NCI-H2227 (cell line): ENCODE measurements around the gene PINK1.

Experiments
- DNase-seq: peaks from one replicate; lab custom pipeline; 2025; ENCODE audit not compliant: unreplicated experiment; lab: John Stamatoyannopoulos, UW

The PINK1 gene

DNA sequence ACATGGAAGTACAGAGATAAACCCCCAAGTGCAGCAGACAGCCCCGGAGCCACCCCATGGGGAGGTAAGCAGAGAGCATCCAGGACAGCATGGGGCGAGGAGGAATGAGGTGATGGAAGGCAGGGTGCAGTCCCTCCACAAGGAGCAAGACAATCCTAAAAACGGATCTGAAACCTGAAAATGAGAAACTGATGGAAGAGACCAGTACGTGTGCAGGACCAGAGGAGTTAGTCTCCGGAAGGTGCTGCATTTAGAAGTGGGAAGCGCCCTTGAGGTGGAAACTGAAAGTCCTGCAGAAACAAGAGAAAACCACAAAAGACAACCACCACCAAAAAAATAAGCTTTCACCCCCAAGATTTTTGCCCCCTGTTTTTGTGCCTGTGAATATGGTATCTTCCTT lies 45.3 kb downstream of the PINK1 start:
- DNase-seq: no peak

DNA sequence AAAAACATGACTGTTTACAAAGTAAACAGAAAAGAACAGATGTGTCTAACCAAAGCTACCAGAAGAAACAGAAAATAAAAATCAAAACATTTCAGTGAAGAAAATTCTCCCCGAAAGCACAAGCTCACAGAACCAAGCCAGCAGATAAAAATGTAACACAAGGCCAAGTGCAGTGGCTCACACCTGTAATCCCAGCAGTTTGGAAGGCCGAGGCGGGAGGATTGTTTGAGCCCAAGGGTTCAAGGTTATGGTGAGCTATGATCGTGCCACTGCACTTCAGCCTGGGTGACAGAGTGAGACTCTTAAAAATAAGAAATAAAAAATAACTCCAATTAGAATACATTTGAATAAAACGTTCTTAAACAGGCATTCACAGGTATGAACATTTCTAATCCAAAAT lies 47.0 kb downstream of the PINK1 start:
- no peak for DNase-seq

DNA sequence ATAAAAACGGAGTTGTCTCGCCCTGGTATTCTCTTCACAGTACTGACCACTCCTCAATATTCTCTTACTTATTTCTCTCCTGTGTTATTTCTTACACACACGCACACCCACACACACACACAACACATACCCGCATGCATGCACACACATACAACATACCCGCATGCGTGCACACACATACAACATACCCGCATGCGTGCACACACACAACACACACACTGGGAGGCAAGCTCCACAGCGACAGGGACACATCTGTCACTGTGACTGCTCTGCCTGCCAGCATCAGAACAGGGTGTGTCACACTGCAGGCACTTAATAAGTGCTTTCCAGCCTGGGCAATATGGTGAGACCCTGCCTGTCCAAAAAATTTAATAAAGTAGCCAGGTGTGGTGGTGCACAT lies 48.7 kb downstream of the PINK1 start:
- no peak for DNase-seq

DNA sequence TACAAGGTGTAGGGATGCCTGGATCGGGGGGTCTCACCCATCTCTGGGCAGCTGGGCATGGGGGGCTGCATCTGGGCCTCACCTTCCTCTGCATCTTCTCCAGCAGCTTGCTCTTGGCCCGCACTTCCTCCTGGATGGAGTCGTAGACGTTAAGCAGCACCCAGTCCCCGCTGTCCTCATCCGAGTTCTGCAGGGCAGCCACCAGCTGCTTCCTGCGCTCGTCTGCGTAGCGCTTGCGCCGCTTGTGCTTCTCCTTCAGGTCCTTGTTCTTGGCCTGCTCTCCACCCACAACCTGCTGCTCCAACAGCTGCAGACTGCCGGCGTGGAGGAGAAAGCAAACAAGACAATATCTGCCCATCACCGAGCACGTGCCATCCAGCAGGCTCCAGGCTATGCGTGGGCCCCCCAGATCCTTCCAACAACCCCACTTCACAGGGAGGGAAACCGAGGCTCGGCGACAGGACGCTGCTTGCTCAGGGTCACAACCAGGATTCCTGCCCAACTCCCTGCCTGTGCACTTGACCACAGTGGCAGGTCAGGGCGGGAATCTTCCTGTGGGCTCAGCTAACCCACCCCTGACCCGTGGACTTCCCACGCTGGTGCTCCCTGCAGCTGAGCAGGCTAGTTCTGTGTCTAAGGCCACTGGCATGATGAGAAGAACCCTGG lies 49.4 kb downstream of the PINK1 start:
- no peak for DNase-seq

DNA sequence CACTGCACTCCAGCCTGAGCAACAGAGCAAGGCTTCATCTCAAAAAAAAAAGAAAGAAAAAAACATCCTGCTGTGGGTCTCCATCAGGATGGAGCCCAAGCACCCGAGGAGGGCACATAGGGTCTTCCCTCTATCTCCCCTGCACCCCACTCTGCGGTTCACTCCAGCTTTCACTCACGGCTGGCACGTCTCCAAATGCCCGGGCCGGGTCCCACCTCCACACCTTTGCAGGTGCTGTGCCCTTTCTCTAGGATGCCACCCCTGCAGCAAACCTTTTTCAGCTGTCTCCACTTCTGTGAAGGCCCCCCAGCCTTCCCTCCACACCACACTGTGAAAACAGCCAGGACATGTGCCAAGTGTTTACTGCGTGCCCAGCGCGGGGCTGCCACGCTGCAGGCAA lies 50.4 kb downstream of the PINK1 start:
- DNase-seq: no peak

DNA sequence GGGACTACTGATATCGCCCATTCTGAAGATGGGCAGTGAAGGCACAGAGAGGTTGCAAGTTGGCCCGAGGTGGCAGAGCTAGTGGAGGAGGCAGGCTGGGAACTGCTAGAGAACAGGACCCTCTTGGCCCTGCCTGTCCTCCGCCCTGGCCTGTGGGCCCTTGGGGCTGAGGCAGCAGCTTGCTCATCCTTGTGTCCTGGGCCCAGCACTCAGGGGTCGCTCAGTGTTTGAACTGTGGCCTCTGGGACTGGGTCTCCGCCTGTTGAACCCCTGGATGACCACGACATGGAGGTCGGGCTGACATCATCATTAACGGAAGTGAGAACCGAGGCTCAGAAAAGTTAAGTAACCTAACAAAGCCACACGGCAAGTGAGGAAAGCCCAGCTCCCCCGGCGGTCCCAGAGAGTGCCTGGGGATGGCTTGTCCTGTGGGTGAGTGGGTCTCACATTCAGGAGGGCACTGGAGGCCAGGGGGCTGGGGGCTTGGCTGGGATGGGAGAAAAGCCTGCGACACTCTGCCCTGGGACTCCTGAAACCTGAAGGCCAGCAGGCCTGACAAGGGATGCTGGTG lies 50.9 kb downstream of the PINK1 start:
- DNase-seq: no peak

DNA sequence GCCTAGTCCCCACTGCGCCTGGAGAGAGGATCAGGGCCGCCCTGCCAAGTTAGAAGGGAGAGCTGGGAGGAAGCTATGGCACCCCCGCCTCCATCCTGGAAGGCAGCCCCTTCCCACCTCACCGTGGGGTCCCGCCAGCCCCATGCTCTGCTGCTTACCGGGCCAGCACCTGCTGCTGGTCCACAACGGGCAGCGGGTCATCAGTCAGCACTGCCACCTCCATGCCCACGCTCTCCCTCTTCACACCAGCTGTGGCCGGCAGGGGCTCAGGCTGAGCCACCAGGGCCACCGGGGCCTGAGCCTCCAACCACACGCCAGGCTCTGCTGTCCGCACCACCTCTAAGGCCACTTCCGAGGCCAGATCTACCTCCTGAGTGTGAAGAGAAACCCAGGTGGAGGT lies 51.4 kb downstream of the PINK1 start:
- no peak for DNase-seq

DNA sequence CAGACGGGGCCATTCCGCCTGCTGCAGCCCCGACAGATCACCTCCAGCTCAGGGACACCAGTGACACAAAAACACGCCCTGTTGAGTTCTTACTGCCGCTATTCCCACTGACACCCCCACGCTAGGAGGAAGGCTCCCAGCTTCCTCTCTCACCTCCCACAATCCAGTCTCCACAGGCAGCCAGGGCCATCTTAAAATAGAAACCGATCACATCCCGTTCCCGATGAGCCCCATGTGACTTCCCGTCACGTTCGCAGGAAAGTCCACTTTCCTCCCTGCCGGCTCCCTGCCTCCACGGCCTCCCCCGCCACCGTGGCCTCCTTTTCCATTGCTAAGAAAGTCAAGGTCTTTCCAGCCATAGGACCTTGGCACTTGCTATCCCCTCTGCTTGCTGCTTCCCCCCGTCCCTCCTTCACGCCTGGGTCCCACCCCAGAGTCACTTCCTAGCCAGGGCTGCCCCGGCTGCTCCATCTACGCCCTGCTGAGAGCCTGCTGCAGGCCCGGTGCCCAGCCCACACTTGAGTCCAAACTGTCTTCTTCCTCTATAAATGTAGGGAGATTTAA lies 51.9 kb downstream of the PINK1 start:
- no peak for DNase-seq

DNA sequence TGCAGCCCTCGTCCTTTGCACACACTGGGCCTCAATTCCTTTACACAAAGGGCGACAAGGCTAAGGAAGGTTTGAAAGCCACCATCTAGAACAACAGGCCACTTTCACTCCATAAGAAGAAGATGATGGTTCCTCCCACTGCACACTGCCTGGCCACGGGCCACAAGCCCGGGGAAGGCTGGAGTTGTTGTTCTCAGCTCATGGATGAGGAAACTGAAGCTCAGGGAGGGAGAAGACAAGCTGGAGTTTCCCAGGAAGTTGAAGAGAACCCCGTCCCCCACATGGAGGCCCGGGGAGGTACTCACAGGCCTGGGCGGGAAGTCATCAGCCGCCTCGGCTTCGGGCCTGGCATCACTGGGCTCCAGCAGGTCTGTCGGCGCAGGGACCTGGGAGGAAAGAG lies 52.5 kb downstream of the PINK1 start:
- no peak for DNase-seq

DNA sequence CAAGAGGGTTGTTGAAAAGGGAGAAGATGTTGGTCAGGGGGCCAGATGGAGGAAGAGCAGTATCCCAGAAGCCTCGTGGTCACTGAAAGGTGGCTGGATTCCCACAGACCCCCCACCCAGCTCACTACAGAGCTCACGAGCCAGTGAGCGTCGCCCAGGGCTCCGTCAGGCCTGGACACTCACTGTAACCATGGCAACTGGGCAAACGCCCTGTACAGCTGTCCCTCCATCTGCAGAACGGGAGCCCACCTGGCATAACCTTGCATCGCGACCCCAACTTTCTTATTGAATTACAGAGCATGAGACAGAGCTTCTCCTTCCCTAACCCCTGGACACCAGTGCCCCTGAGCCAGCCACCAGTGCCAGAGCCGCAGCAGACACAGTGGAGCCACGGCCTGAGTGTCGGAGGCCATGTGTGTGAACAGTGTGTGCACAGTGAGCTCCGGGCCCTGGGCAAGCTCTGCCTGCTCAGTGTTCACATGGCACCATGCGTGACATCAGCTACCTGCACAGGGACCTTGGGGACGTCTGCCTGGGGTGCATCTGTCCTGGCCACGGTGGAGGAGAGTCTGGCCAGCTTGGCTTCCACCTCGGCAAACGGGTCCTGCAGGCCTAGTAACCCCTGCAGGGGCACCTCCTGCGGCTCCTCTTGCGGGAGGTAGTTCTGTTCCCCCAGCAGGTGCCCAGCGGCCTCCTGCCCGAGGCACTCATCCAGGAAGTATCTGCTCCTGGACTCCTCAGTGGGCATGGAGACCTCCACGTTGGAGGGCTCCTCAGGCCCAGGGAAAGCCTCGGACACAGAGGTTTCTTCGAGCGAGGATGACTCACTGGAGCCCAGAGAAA lies 53.8 kb downstream of the PINK1 start:
- DNase-seq: no peak

DNA sequence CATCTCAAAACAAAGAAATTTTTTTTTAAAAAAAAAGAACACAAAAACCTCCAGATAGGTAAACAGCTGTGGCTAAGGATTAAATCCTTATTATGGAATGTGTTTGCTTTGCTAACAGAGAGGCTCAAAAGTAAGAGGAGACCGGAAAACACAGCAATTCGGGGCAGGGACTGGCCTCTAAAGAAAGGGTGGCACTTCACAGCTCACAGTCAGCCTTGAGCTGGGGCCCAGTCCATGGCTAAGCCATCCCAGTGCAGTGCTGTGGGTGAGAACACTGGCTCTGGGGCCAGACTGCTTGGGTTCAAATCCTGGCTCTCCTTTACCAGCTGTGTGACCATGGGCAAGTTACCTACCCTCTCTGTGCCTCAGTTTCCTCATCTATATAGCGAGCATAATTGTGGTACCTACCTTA lies 56.4 kb downstream of the PINK1 start:
- DNase-seq: no peak

DNA sequence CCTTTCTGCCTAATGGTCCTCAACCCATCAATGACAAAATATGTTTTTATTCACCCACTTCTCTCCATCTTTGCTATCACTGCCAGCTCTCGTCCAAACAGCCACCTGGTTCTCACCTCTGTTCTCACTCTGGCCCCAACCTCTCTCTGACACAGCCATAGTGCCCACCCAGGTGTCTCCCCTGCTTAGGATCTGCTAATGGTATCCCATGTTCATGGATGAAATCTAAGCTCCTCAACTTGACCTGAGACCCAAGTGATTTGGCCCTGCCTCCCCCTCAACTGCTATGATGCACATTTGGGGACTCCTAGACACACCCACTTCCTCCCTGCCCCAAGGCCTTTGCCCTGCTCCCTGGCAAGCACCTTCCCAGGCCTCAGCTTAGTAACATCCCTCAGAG lies 58.6 kb downstream of the PINK1 start:
- no peak for DNase-seq

DNA sequence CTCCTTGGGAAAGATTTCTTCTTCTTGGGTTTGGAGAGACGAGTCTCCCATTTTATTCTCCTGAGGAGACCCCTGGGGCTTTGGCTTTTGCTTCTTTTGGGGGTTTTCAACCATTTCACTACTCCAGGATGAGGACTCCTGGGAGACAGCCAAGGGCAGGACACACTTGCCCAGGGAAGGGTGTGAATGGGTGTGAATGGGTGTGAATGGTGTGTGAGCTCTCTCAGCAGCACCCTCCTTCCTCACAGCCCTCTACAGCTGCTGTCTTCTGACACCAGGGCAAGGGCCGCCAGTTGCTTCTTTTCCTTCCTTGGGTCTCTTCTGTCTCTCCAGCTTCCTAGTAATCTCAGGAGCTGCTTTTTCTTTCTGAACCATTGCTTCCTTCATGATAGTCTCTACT lies 60.4 kb downstream of the PINK1 start:
- DNase-seq: no peak

DNA sequence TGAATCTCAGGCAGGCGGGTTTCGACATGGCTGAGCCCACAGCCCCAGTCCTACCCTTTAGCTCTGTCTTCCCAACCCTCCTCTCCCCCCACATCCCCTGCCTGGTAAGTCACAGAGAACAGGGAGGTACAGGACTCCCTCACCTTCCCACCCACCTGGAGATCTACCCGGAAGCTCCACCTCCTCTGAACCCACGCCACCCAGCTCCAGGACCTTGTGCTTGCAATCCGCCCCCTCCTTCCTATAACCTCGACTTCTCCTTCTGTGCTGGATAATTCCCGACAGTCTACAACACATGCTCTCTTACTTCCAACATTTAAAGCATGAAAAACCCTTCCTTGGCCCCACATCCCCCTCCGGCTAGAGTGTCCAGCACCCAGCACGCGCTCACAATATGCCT lies 62.3 kb downstream of the PINK1 start:
- no peak for DNase-seq

DNA sequence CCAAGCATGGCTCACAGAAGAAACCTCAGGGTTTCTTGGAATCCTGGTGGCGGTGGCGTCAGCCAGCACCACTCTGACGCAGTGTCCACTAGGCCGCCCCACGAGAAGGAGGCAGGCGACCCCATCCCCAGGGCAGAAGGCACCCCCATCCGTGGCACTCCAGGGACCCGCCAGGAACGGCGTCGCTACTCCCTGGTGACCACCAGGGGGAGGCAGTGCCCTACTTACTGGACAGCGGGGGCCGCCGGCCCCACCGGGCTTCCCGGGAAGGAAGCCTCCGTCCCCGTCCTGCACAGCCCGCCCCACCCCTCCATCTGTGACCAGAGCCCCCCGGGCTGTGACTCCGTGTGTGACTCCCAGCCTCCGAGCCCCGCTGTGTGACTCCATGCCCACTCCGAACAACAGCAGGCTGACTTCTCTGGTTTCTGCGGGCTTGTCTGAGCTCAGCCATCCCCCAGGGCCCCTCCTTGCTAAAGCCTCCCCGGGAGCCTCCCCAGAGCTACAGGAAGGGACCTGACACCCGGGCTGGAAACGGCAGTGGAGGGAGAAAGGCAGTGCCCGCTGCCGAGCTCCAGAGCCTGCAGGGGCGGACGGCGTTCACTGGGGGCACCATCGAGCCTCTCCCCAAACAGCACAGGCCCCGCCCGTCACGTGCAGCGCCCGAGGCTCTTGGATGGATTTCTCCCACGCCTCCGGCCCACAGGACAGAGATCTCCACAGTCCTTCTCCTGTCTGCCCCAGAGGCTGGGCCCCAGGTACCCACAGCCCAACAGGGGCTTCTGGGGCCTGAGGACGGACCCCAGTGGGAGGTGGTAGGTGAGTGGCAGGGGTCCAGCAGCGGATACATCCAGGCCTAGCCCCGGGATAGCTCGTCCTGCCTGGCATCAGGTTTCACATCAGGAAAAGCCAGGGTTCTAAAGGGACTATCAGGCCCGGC lies 63.4 kb downstream of the PINK1 start:
- DNase-seq: peak; percentile 94

DNA sequence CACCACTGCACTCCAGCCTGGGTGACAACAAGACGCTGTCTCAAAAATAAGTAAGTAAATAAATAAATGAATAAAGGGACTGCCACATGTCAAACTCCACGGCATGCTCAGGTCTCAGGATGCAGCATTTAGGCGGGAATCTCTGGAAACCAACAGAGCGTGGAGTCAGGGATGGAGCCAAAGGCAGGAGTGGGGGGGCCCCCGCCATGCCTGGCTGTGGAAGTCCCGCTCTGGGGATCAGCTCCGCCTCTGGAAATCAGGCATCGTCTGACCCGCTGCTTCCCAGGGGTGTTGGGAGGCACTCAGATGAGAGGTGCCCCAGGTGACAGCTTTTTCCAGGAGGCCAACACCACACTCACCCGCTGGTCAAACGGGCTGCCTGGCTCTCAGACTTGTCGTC lies 64.3 kb downstream of the PINK1 start:
- DNase-seq: no peak

DNA sequence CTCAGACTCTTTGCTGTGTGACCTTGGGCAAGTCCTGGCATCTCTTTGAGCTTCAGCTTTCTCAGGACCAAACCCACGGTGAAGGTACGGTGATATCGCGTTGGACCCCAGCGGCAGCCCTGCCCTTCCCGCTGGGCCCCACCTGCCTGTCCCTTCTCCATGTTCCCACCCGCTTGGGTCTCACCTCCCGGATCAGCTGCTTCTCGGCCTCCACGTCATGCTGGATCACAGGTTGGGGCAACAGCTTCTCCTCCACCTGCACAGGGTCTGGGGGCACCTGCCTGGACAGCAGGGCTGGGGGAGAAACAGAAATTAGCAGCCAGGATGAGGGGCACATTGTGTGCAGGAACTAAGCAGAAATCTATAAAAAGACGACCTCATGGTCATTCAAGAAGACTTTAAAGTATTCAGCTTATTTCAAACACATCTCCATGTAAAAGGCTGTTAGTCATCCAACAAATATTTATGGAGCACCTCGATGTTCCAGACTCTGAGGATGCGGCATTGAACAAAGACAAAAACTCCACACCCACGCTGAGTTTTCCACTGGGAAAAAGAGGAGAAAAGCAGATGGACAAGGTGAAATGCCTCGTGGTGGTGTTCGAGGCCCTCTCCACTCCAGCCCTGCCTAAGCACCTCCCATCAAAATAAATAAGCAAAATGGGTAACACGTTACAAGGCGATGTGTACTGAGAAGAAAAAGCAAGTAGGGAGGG lies 65.1 kb downstream of the PINK1 start:
- no peak for DNase-seq

DNA sequence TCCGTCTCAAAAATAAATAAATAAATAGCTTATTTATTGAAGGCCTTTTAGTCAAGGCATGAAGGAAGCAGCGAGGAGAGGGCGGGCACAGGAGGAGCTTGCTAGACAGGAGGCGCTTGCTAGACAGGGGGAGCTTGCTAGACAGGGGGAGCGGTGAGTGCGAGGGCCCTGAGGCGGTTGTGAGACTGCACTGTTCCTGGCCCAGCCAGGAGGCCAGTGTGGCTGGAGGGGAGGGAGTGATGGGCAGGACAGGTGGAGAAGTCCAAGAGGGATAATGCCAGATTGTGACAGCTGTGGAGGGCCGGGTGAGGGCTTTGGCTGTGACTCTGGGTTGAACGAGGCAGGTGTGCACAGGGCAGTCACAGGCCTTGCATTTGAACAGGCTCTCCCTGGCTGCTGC lies 66.3 kb downstream of the PINK1 start:
- no peak for DNase-seq

DNA sequence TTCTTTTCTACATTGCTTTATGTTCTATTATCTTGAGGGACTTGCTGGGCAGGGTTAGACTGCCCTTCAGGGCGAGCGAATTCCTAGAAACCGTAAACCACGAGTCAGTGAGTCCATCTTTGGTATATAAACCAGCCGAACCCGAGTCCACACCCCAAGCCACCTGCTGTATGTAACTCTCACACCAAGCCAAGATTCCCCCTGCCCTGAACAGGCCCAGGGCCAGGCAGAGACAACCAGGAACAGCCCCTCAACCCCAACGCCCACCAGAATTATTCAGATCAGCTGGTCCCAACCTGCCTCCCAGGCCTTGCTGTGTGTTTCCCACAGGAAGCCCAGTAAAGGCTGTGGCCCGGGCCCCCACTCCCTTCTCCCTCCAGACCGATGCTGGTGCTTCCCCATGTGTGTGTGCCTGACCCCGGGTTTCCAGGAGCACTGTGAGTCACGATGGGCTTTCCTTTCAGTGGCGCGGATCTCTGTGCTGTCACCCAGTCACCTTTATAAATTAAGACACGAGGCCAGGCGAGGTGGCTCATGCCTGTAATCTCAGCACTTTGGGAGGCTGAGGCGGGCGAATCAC lies 67.5 kb downstream of the PINK1 start:
- no peak for DNase-seq
